MM.1S (cell line): ENCODE measurements around the gene CRISP2.
"Not testable (repeated sequence)": the region's sequence is repeated elsewhere in the genome, so short reads cannot be mapped to it uniquely, and the experiment has no call there.

Experiments used
- DNase-seq: peaks from one replicate; pipeline ENCODE4 v3.0.0-alpha.2; 2015
- H2AFZ ChIP-seq: fragments of 300-600 bp; sonication (generic); 2 replicates; pipeline ENCODE4 v1.6.0; 2016; ENCODE audit warnings: antibody characterized with exemption, low read length
- H3F3A ChIP-seq: fragments of 300-600 bp; sonication (generic); 2 replicates; pipeline ENCODE4 v1.6.1; 2016; ENCODE audit warnings: mild to moderate bottlenecking, antibody characterized with exemption, low read length, moderate library complexity, mixed read lengths; ENCODE audit not compliant: insufficient read depth
- H3K27ac ChIP-seq: fragments of 300-600 bp; sonication (generic); 2 replicates; pipeline ENCODE4 v1.5.1; 2016; ENCODE audit warnings: mild to moderate bottlenecking, low read length
- H3K27me3 ChIP-seq: fragments of 300-600 bp; sonication (generic); replicated peaks from 2 replicates; pipeline ENCODE4 v1.6.0; 2016; ENCODE audit warnings: low read length; ENCODE audit not compliant: insufficient read depth
- H3K36me3 ChIP-seq: fragments of 300-600 bp; sonication (generic); replicated peaks from 2 replicates; pipeline ENCODE4 v1.6.1; 2016; ENCODE audit warnings: mild to moderate bottlenecking, low read length, mixed read lengths; ENCODE audit not compliant: insufficient read depth
- H3K4me1 ChIP-seq: fragments of 300-600 bp; sonication (generic); 2 replicates; pipeline ENCODE4 v1.6.1; 2016; ENCODE audit warnings: low read length, mixed read lengths
- H3K4me2 ChIP-seq: fragments of 300-600 bp; sonication (generic); 2 replicates; pipeline ENCODE4 v1.6.0; 2016; ENCODE audit warnings: low read depth, low read length
- H3K4me3 ChIP-seq: fragments of 300-600 bp; sonication (generic); 2 replicates; pipeline ENCODE4 v1.5.1; 2016; ENCODE audit warnings: low read length, mixed read lengths
- H3K79me2 ChIP-seq: fragments of 300-600 bp; sonication (generic); 2 replicates; pipeline ENCODE4 v1.6.1; 2016; ENCODE audit warnings: mixed run types, low read length, mixed read lengths
- H3K9ac ChIP-seq: fragments of 300-600 bp; sonication (generic); 2 replicates; pipeline ENCODE4 v1.6.1; 2016; ENCODE audit warnings: low read length, mixed read lengths
- H3K9me2 ChIP-seq: fragments of 300-600 bp; sonication (generic); replicated peaks from 2 replicates; pipeline ENCODE4 v1.6.1; 2016; ENCODE audit warnings: mild to moderate bottlenecking, low read length, mixed read lengths; ENCODE audit not compliant: insufficient read depth
- H3K9me3 ChIP-seq: fragments of 300-600 bp; sonication (generic); replicated peaks from 2 replicates; pipeline ENCODE4 v1.6.1; 2016; ENCODE audit warnings: mild to moderate bottlenecking, low read length, mixed read lengths; ENCODE audit not compliant: insufficient read depth
- H4K20me1 ChIP-seq: fragments of 300-600 bp; sonication (generic); 2 replicates; pipeline ENCODE4 v1.6.1; 2016; ENCODE audit warnings: mild to moderate bottlenecking, low read length, moderate library complexity, mixed read lengths; ENCODE audit not compliant: insufficient read depth
- CTCF ChIP-seq: fragments of 300-600 bp; sonication (generic); IDR thresholded peaks from 2 replicates; pipeline ENCODE4 v1.5.1; 2016; ENCODE audit warnings: antibody characterized with exemption, low read length, mixed read lengths
- EZH2 ChIP-seq: fragments of 300-600 bp; sonication (generic); optimal IDR thresholded peaks from 2 replicates; pipeline ENCODE3; 2017; ENCODE audit warnings: low read depth, mild to moderate bottlenecking, antibody characterized with exemption, low read length, mixed read lengths
- EZH2phosphoT487 ChIP-seq: fragments of 300-600 bp; sonication (generic); IDR thresholded peaks from 2 replicates; pipeline ENCODE4 v1.6.1; 2018; ENCODE audit warnings: antibody characterized with exemption, low read length

Gene CRISP2

GRCh38 chr6:49730251-49730650, 16.9 kb upstream of the CRISP2 start:
- DNase-seq, result no peak

DNA sequence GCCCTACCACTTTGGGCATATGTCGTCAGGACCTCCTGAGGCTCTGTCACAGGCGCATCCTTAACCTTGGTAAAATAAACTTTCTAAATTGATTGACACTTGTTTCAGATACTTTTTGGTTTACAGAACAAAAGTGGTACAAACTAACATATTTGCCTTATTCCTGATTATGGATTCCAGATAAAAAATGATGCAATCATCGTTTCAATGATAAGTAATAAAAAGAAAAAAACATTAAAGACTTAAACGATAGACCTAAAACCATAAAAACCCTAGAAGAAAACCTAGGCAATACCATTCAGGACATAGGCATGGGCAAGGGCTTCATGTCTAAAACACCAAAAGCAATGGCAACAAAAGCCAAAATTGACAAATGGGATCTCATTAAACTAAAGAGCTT, 10.6 kb upstream of the CRISP2 start:
- not testable (repeated sequence) for H3F3A ChIP-seq, H3K4me2 ChIP-seq, H3K79me2 ChIP-seq, H3K4me1 ChIP-seq, H3K36me3 ChIP-seq, H3K9ac ChIP-seq, H2AFZ ChIP-seq, H3K27me3 ChIP-seq, H3K9me3 ChIP-seq, H3K9me2 ChIP-seq, H3K27ac ChIP-seq, H4K20me1 ChIP-seq, DNase-seq, H3K4me3 ChIP-seq

More at GRCh38 chr6:49730251-49730650, 16.9 kb upstream of the CRISP2 start:
- no peaks in the 10 kb centered on the region for H3K9me3 ChIP-seq
- H3K27me3 ChIP-seq, result no peaks in the 10 kb centered on the region
- H3K4me2 ChIP-seq, result no peak overlapping the region
- H3K9me2 ChIP-seq, result no peaks in the 10 kb centered on the region
- H3F3A ChIP-seq, result no peaks in the 10 kb centered on the region
- no peak overlapping the region for H3K4me3 ChIP-seq
- no peak overlapping the region for H3K9ac ChIP-seq
- H3K36me3 ChIP-seq, result no peaks in the 10 kb centered on the region
- H4K20me1 ChIP-seq, result no peaks in the 10 kb centered on the region
- no peak for TF ChIP-seq EZH2
- no peak for TF ChIP-seq EZH2phosphoT487
- TF ChIP-seq CTCF, result no peak
- H2AFZ ChIP-seq, result no peak overlapping the region
- no peaks in the 10 kb centered on the region for H3K79me2 ChIP-seq
- no peak overlapping the region for H3K27ac ChIP-seq
- peaks cover 5% of the 10 kb centered on the region for H3K4me1 ChIP-seq

DNA sequence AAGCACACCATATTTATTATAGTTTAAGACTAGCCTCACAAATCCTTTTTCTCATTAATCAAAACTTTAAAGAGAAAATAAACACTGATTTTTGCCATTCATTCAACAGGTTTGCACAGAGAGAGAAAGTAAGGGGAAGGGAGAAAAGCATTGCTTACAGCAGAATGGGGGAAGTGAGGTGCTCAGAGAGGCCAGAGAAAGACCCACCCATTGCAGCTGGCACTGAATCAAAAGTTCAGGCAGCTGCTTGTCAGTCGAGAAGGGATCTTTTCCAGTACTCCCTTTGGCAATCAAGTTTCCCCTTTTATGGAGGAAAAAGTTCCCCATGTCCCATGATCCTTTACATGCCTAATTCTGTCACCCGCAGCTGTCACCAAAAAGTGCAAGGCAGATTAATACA, 8.0 kb upstream of the CRISP2 start:
- Histone ChIP-seq H3K9me3 (no peaks in the 10 kb centered on the region), H3K79me2 (no peaks in the 10 kb centered on the region), H3K4me2 (no peak overlapping the region), H3K27ac (no peak overlapping the region), H4K20me1 (no peaks in the 10 kb centered on the region), H3K4me3 (no peak overlapping the region), H3F3A (no peaks in the 10 kb centered on the region), H3K9me2 (no peaks in the 10 kb centered on the region), H2AFZ (no peak overlapping the region), H3K4me1 (no peaks in the 10 kb centered on the region), H3K27me3 (no peaks in the 10 kb centered on the region), H3K36me3 (no peaks in the 10 kb centered on the region), H3K9ac (no peak overlapping the region)
- TF ChIP-seq CTCF (no peak), EZH2phosphoT487 (no peak), EZH2 (no peak)
- no peak for DNase-seq

DNA sequence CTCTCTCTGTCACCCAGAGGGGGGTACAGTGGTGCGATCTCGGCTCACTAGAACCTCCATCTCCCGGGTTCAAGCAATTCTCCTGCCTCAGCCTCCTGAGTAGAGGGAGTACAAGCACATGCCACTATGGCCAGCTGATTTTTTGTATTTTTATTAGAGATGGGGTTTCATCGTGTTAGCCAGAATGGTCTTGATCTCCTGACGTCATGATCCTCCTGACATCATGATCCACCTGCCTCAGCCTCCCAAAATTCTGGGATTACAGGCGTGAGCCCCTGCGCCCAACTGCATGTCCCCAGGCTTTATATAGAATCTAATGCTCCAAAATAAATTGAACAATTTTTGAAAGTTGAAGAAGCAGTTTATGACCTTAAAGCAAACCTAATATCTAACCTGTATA, 7.0 kb upstream of the CRISP2 start:
- H3K79me2 ChIP-seq, result no peaks in the 10 kb centered on the region
- H3K27ac ChIP-seq, result no peak overlapping the region
- H3K9me2 ChIP-seq, result no peaks in the 10 kb centered on the region
- TF ChIP-seq EZH2, result no peak
- TF ChIP-seq EZH2phosphoT487, result no peak
- no peak for TF ChIP-seq CTCF
- H2AFZ ChIP-seq, result no peak overlapping the region
- no peaks in the 10 kb centered on the region for H4K20me1 ChIP-seq
- no peak overlapping the region for H3K4me2 ChIP-seq
- no peak overlapping the region for H3K9ac ChIP-seq
- H3K4me1 ChIP-seq, result no peaks in the 10 kb centered on the region
- no peak overlapping the region for H3K4me3 ChIP-seq
- no peaks in the 10 kb centered on the region for H3K27me3 ChIP-seq
- H3K36me3 ChIP-seq, result no peaks in the 10 kb centered on the region
- no peak for DNase-seq
- no peaks in the 10 kb centered on the region for H3F3A ChIP-seq
- no peaks in the 10 kb centered on the region for H3K9me3 ChIP-seq
